GM19328 (cell line): Measurements from ENCODE around the gene BABAM2.
"Not testable (repeated sequence)": the region's sequence is repeated elsewhere in the genome, so short reads cannot be mapped to it uniquely, and the experiment has no call there.

Experiments
- ATAC-seq: cut with Tn5 transposase; IDR thresholded peaks from one replicate; pipeline ENCODE4 v1.9.1; 2021; ENCODE audit warnings: mild to moderate bottlenecking, moderate library complexity; ENCODE audit not compliant: unreplicated experiment

The BABAM2 gene

GRCh38 chr2:28365158-28365557, 474.6 kb downstream of the BABAM2 start:
- ATAC-seq: no peak

DNA sequence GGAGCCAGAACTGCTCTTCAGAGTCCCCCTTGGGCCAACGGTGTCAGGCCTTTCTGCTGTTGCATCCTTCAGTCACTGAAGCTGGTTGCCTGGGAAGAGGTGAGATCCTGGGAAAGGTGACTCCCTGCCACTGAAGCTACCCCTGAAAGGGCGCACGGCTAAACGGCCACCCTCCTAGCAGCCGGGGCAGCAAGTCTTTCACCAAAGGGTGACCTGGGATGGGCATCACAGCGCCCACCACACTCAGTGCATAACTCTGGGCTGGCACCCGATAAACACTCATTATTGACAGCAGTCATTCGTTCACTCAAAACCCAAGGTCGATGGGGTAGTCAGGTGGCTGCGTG, 475.6 kb downstream of the BABAM2 start:
- ATAC-seq: no peak

- ATAC-seq: no peak
Observed at GRCh38 chr2:28366496-28367282, 476.2 kb downstream of the BABAM2 start.

DNA sequence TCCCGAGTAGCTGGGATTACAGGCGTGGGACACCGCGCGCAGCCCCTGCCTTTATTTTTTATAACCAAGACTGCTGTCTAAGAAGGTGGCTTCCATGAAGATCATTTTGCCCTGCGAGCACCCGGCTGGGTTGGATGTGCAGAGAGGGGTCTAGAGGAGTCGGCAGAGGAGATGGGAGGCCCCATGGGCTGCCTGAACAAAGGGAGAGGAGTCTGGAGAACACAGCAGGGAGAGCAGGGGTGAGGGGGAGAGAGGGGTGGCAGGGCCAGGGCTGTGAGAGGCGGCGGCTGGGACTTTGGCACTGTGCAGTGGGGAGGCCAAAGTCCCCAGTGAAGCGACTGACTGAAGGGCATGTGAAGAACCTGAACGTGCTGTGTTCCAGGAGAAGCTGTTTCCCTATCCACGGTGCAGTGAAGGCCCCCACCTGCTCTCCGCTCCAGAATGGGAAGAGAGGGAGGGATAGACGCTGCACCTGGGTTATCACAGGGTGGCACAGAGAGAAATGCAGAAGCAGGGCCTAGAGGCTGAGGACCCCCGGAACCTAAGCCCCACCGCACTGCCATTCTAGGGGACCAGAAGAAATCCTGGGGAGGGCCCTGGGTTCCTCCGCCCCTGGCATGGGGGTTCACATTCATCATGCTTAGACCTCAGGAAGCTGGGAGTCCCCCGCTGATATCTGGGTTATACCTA, 477.3 kb downstream of the BABAM2 start:
- no peak for ATAC-seq

DNA sequence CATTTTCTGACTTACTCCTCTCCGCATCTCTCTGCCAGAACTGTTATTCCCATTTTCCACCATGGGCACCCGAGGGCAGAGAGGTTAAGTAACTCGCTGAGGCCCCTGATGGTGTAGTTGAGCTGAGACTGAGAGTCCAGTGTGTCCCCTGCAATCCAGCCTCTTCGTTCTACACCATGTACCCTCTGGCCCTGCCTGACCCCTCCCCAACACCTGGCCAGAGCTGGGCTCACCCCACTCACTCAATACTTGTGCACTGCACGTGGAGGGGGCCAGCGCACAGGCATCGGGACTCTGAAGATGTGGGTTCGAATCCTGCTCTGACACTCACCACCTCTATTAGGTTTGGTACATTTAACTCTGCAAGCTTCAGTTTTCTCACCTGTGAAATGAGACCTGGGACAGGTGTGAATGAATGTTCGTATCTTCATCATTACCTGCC, 477.8 kb downstream of the BABAM2 start:
- ATAC-seq: no peak

GRCh38 chr2:28369358-28369757, 478.8 kb downstream of the BABAM2 start:
- no peak for ATAC-seq

GRCh38 chr2:28370354-28370753, 479.8 kb downstream of the BABAM2 start:
- ATAC-seq: no peak

DNA sequence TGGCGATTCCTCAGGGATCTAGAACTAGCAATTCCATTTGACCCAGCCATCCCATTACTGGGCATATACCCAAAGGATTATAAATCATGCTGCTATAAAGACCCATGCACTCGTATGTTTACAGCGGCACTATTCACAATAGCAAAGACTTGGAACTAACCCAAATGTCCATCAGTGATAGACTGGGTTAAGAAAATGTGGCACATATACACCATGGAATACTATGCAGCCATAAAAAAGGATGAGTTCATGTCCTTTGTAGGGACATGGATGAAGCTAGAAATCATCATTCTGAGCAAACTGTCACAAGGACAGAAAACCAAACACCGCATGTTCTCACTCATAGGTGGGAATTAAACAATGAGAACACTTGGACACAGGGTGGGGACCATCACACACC, 481.2 kb downstream of the BABAM2 start:
- not testable (repeated sequence) for ATAC-seq

DNA sequence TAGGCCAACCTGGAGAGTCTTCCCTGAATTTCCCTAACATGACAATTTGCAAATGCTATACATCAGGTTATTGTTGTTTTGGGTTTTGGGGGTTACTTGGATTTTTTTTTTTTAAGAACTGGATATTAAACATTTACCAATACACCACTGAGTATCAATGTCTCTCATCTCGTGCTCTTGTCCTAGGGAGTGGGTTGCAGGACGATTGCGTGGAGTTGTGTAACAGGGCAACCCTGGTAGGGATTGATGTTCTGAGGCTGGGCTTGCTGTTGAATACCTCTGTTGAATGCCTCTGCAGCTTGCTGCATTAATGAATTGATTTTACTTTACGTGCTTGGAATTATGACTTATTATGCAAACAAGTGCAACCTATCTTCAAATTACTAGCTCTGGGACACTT, 483.3 kb downstream of the BABAM2 start:
- ATAC-seq: no peak

GRCh38 chr2:28374331-28374730, 483.8 kb downstream of the BABAM2 start:
- ATAC-seq: no peak

DNA sequence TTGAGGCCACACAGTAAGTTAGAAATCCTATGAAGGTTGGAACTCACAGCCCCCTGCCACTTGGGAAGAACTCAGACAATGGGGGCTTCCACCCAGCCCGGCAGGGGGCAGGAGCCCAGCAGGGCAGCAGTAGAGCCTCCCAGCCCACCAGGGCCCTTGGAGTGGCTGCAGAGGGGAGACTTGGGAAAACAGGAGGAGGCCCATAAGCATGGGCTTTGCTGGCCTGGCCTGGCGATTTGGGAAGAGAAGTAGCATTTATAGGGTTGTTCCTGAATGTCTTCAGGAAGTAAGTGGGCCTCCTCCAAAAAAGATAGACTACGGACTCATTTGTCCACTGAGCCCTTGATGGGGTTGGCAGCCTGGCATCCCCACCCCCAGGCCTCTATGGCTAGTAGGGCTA, 484.7 kb downstream of the BABAM2 start:
- ATAC-seq: no peak

GRCh38 chr2:28375742-28376631, 485.5 kb downstream of the BABAM2 start:
- no peak for ATAC-seq

DNA sequence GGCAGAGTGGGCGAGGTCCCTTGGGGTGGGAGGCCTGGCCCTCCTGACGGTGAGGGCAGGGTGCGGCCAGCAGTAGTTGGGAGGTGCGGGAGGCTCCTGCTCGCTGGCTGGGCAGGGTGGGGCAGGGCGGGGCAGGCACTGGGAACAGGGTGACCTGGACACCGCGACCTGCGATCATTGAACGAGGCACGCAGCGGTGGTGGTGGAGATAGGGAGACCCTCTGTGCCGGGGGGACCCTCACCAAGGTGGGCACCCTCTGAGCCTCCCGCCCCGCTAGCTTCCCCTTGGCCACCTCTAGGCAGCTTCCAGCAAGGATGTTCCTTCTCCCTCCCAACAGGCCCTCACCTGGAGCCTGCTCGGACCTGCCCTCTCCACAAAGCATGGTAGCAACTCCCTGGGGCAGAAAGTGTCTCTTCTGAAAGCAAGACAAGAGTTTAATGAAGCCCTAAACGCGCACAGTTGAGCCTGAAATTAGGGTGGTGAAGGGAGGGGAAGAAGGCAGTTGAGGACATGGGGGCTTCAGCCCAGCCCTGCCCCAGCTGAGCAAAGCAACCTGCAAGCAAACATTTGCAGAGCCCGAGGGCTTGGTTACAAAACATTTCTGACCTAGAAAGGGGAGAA, 486.8 kb downstream of the BABAM2 start:
- no peak for ATAC-seq

DNA sequence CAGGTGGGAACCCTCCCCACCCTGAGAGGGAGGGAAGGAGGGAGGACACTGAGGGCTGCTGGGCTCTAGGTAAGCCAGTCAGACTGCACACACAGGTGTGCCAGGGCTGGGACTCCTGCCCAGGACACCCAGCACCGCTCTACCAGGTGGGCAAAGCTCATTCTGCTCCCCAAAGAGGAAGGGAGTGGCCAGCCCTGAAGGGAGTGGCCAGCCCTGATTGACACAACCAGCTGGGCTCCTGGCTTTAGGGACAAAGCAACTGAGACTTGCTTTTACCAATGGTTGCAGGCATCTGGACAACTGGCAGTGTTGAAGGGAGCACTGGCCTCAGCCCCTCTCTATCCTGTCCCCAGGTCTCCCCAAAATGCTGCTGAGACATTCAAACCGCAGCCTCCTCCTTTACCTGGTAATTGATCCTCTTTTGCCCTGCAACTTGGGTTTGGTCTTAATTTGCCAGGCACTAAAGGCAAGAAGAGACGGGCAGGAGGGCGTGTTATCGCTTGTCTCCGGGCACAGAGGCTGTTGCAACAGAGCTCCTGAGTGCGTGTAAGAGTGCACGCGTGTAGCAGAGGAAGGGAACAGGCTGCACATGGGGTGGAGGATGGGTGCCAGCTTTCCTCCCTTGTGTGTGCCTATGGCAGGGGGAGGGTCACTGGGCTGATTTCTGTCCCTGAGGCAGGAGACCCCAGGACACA, 487.6 kb downstream of the BABAM2 start:
- ATAC-seq: no peak

GRCh38 chr2:28378679-28379584, 488.4 kb downstream of the BABAM2 start:
- ATAC-seq: no peak

GRCh38 chr2:28380219-28380618, 489.7 kb downstream of the BABAM2 start:
- no peak for ATAC-seq

DNA sequence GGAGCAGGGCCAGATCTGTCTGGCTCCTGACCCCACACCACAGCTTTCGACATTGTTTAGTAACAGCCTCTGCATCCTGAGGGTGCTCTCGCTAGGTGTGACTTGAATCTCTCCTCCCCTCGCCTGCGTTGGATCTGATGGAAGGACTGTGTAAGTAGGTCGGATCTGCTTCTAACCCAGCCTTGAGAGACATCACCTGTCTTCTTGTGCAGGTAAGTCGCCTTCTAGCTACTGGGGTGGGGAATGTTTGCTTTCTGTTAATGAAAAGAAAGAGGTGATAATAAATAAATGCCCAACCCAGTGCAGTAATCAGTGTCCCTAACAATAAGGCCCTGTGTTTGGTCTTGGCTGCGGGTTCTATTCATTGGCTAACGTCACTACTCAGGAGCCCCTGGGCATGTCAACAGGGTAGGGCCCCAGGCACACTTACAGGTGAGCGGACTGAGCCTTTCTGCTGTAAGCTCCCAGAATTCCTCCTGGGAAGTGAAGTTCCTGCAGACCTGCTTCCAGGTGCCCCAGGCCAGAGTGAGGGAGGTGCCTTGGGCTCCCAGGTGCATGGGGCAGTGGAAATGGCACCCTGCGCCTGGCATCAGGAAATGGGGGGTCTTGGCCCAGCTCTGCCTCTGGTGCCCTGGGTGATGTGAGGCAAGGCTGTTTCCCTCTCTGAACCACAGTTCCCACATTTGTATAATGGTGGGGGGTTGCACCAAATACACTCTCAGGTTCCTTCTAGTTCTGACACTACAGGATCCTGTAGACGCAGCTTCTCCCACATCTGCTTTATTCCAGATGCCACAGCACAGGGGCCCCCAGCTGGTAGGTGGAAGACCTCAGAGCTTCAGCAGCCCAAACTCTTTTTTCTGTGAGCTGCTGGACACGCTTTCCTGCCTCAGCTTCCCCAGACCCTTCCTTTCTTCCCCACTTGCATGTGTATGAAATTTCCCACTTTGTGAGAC, 491.0 kb downstream of the BABAM2 start:
- ATAC-seq: no peak

- no peak for ATAC-seq
Observed at GRCh38 chr2:28382755-28383154, 492.2 kb downstream of the BABAM2 start.
